ENCODE data around the gene CNPY3. TPM values are rescaled to one million over a fixed set of nuclear protein-coding genes. Genes with fewer than 3 reads are reported as not detected.

The CNPY3 gene
- total RNA-seq, 6 donors from 2014 or later: 32.4 to 95.2 (median 50.3) TPM

- Histone ChIP-seq H3K4me3 (no peak overlapping the region), H3K27me3 (peaks cover 0 to 8% (median 0%) of the 10 kb centered on the region in 4 donors), H3K9me3 (no peaks in the 10 kb centered on the region), H3K27ac (no peak overlapping the region), H3K36me3 (peaks cover 5 to 42% (median 18%) of the 10 kb centered on the region in 4 donors), H3K4me1 (peaks cover 7 to 19% (median 13%) of the 10 kb centered on the region in 4 donors)
- ATAC-seq (ENCODE audit: low FRiP score in 2 of 2) (no peak), DNase-seq (peak in 1 of 2 donors; percentile 44)
- 89 to 92% methylated on average over 9 to 12 of the region's 12 CpGs for WGBS, 2 donors
- TF ChIP-seq POLR2A (IDR thresholded peaks at IDR 0.05) (no peak), POLR2AphosphoS5 (IDR thresholded peaks at IDR 0.05) (no peak), CTCF (IDR thresholded peaks at IDR 0.05) (no peak), EP300 (IDR thresholded peaks at IDR 0.05) (no peak)
Observed at GRCh38 chr6:42962096-42962495, 32.8 kb downstream of the CNPY3 start.

DNA sequence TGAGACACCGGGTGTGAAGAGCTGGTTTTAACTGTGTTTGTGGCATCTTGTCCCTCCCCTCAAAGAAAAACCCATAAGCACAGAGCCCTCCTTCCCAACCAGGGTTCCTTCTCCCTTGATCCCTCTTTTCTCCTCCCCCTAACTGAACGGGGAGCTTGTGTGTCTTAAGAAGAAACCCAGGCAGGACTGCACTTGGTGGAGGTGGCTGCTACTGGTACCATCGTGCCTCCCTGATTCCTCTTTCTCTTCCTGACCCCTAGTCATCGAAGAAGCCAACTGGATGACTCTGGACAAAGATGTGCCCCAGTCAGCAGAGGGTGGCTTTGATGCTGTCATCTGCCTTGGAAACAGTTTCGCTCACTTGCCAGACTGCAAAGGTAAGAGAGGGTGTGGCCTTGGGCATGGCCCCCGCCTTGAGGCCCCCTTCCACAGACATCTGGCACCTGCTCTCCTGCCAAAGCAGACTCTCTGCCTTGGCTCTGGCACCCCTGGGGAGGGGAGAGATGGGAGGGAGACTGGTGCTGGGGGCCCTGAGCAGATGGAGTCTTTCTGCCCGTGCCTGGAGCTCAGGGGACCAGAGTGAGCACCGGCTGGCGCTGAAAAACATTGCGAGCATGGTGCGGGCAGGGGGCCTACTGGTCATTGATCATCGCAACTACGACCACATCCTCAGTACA, 33.4 kb downstream of the CNPY3 start:
- TF ChIP-seq POLR2AphosphoS5 (IDR thresholded peaks at IDR 0.05) (no peak), CTCF (IDR thresholded peaks at IDR 0.05) (no peak), POLR2A (IDR thresholded peaks at IDR 0.05) (no peak), EP300 (IDR thresholded peaks at IDR 0.05) (no peak)
- Histone ChIP-seq H3K27ac (no peak overlapping the region), H3K9me3 (no peaks in the 10 kb centered on the region), H3K36me3 (peaks cover 5 to 47% (median 21%) of the 10 kb centered on the region in 4 donors), H3K27me3 (peaks cover 0 to 8% (median 0%) of the 10 kb centered on the region in 4 donors), H3K4me1 (peaks cover 7 to 19% (median 13%) of the 10 kb centered on the region in 4 donors), H3K4me3 (no peak overlapping the region)
- ATAC-seq (ENCODE audit: low FRiP score in 2 of 2): no peak
- WGBS, 2 donors: 92 to 95% methylated on average over 7 to 13 of the region's 13 CpGs
- DNase-seq: no peak

DNA sequence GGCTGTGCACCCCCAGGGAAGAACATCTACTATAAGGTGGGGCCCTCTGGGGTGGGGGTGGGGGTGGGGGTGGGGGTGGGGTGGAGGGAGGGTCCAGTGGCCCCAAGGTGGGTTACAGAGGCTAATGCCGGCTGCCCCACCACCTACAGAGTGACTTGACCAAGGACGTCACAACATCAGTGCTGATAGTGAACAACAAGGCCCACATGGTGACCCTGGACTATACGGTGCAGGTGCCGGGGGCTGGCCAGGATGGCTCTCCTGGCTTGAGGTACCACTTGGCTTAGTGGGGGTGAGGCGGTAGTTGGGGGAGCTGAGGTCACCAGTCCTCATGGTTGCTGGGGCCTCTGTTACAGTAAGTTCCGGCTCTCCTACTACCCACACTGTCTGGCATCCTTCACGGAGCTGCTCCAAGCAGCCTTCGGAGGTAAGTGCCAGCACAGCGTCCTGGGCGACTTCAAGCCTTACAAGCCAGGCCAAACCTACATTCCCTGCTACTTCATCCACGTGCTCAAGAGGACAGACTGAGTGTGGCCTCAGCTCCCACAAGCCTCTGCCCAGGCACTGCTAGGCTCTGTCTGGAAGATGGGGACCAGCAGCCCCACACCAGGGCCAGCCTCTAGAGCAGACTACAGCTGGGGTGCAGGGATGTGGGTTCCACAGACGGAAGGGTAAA, 34.0 kb downstream of the CNPY3 start:
- WGBS, 2 donors: 71 to 87% methylated on average over 5 to 12 of the region's 12 CpGs
- DNase-seq: no peak
- no peak for TF ChIP-seq CTCF (IDR thresholded peaks at IDR 0.05)
- no peak for TF ChIP-seq EP300 (IDR thresholded peaks at IDR 0.05)
- TF ChIP-seq POLR2A (IDR thresholded peaks at IDR 0.05): no peak
- Histone ChIP-seq H3K4me3 (no peak overlapping the region), H3K27me3 (peaks cover 0 to 8% (median 0%) of the 10 kb centered on the region in 4 donors), H3K27ac (no peak overlapping the region), H3K9me3 (no peaks in the 10 kb centered on the region), H3K36me3 (peaks cover 5 to 52% (median 21%) of the 10 kb centered on the region in 4 donors), H3K4me1 (peaks cover 7 to 19% (median 13%) of the 10 kb centered on the region in 4 donors)
- no peak for ATAC-seq (ENCODE audit: low FRiP score in 2 of 2)

- WGBS, 2 donors: 89 to 94% methylated on average over 7 to 8 of the region's 9 CpGs
- peaks cover 0 to 8% (median 0%) of the 10 kb centered on the region in 4 donors for H3K27me3 ChIP-seq
- no peak overlapping the region for H3K4me3 ChIP-seq
- no peak overlapping the region for H3K27ac ChIP-seq
- DNase-seq (peak in 1 of 2 donors; percentile 63), ATAC-seq (ENCODE audit: low FRiP score in 2 of 2) (no peak)
- TF ChIP-seq EP300 (IDR thresholded peaks at IDR 0.05): no peak
- TF ChIP-seq POLR2A (IDR thresholded peaks at IDR 0.05): no peak
- TF ChIP-seq CTCF (IDR thresholded peaks at IDR 0.05): no peak
- no peak for TF ChIP-seq POLR2AphosphoS5 (IDR thresholded peaks at IDR 0.05)
- no peaks in the 10 kb centered on the region for H3K9me3 ChIP-seq
- peaks cover 5 to 59% (median 25%) of the 10 kb centered on the region in 4 donors for H3K36me3 ChIP-seq
- peaks cover 7 to 19% (median 13%) of the 10 kb centered on the region in 4 donors for H3K4me1 ChIP-seq
Observed at GRCh38 chr6:42963855-42964605, 34.8 kb downstream of the CNPY3 start.

All from upper lobe of left lung (tissue), 6 donors.